HEK293T (cell line): Measurements from ENCODE around the gene CEACAM4.

ENCODE experiments used
- ARNT ChIP-seq: fragments of 450-650 bp; IDR thresholded peaks from 2 replicates; pipeline ENCODE4 v1.6.1; 2017; ENCODE audit warnings: mild to moderate bottlenecking
- BHLHE40 ChIP-seq: fragments of 450-650 bp; IDR thresholded peaks from 2 replicates; pipeline ENCODE4 v1.6.1; 2016; ENCODE audit warnings: mild to moderate bottlenecking, moderate library complexity, borderline replicate concordance
- ELF4 ChIP-seq: fragments of 450-650 bp; IDR thresholded peaks from 2 replicates; pipeline ENCODE4 v1.6.1; 2017; ENCODE audit warnings: antibody characterized with exemption
- FOXA1 ChIP-seq: fragments of 450-650 bp; IDR thresholded peaks from 2 replicates; pipeline ENCODE4 v1.6.1; 2016; ENCODE audit warnings: mild to moderate bottlenecking
- FOXK2 ChIP-seq: fragments of 450-650 bp; IDR thresholded peaks from 2 replicates; pipeline ENCODE4 v1.6.1; 2016; ENCODE audit warnings: mild to moderate bottlenecking
- FOXM1 ChIP-seq: fragments of 450-650 bp; IDR thresholded peaks from 2 replicates; pipeline ENCODE4 v1.6.1; 2017; ENCODE audit warnings: mild to moderate bottlenecking, borderline replicate concordance
- HDGF ChIP-seq: fragments of 450-650 bp; IDR thresholded peaks from 2 replicates; pipeline ENCODE4 v1.6.1; 2017; ENCODE audit warnings: antibody characterized with exemption, borderline replicate concordance
- L3MBTL2 ChIP-seq: fragments of 450-650 bp; conservative IDR thresholded peaks from 2 replicates; pipeline ENCODE4 v1.6.1; 2016; ENCODE audit warnings: mild to moderate bottlenecking
- LEF1 ChIP-seq: fragments of 450-650 bp; IDR thresholded peaks from 2 replicates; pipeline ENCODE4 v1.6.1; 2017; ENCODE audit warnings: mild to moderate bottlenecking, borderline replicate concordance
- PKNOX1 ChIP-seq: fragments of 450-650 bp; IDR thresholded peaks from 2 replicates; pipeline ENCODE4 v1.6.1; 2016
- SP1 ChIP-seq: fragments of 450-650 bp; IDR thresholded peaks from 2 replicates; pipeline ENCODE4 v1.6.1; 2017
- SUZ12 ChIP-seq: fragments of 450-650 bp; IDR thresholded peaks from 2 replicates; pipeline ENCODE4 v1.6.1; 2016; ENCODE audit warnings: mild to moderate bottlenecking
- TARDBP ChIP-seq: fragments of 450-650 bp; IDR thresholded peaks from 2 replicates; pipeline ENCODE4 v1.6.1; 2016
- ZNF384 ChIP-seq: fragments of 450-650 bp; IDR thresholded peaks from 2 replicates; pipeline ENCODE4 v1.6.1; 2016

- TF ChIP-seq PKNOX1 (no peak), ZNF384 (no peak), LEF1 (no peak), ARNT (no peak), SUZ12 (no peak), ELF4 (no peak), SP1 (no peak), FOXK2 (no peak), TARDBP (no peak), L3MBTL2 (no peak), HDGF (no peak), FOXM1 (no peak), BHLHE40 (no peak), FOXA1 (no peak)
Observed at GRCh38 chr19:41584260-41584810, 42.5 kb downstream of the CEACAM4 start.
